ENCODE results near the gene C13orf46. TPM values are rescaled to one million over a fixed set of nuclear protein-coding genes. Genes with fewer than 3 reads are reported as not detected.

C13orf46 gene
- total RNA-seq, 4 donors from 2014 or later = 0.31 to 6.6 (median 5.9) TPM; not detected in 1

GRCh38 chr13:113929628-113930615 lies 44.0 kb downstream of the C13orf46 start:
- H3K27me3 ChIP-seq = no peaks in the 10 kb centered on the region
- TF ChIP-seq, protein P1, sequence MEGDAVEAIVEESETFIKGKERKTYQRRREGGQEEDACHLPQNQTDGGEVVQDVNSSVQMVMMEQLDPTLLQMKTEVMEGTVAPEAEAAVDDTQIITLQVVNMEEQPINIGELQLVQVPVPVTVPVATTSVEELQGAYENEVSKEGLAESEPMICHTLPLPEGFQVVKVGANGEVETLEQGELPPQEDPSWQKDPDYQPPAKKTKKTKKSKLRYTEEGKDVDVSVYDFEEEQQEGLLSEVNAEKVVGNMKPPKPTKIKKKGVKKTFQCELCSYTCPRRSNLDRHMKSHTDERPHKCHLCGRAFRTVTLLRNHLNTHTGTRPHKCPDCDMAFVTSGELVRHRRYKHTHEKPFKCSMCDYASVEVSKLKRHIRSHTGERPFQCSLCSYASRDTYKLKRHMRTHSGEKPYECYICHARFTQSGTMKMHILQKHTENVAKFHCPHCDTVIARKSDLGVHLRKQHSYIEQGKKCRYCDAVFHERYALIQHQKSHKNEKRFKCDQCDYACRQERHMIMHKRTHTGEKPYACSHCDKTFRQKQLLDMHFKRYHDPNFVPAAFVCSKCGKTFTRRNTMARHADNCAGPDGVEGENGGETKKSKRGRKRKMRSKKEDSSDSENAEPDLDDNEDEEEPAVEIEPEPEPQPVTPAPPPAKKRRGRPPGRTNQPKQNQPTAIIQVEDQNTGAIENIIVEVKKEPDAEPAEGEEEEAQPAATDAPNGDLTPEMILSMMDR (IDR thresholded peaks at IDR 0.05) = no peak
- TF ChIP-seq POLR2AphosphoS5 (IDR thresholded peaks at IDR 0.05) = no peak
- no peak for TF ChIP-seq POLR2A (IDR thresholded peaks at IDR 0.05)
- no peak for TF ChIP-seq EP300 (IDR thresholded peaks at IDR 0.05)
- no peak for ATAC-seq
- H3K36me3 ChIP-seq = no peaks in the 10 kb centered on the region
- H3K9me3 ChIP-seq = no peaks in the 10 kb centered on the region
- peaks cover 0 to 46% (median 20%) of the 10 kb centered on the region in 3 donors for H3K4me1 ChIP-seq
- H3K27ac ChIP-seq = peak overlapping the region in 3 of 4 donors; percentile 76 to 80 (median 78)
- H3K4me3 ChIP-seq = no peak overlapping the region
- WGBS, 2 donors (ENCODE audit: low coverage in 1 of 2) = 40 to 41% methylated on average over 5 to 9 of the region's 38 CpGs

DNA sequence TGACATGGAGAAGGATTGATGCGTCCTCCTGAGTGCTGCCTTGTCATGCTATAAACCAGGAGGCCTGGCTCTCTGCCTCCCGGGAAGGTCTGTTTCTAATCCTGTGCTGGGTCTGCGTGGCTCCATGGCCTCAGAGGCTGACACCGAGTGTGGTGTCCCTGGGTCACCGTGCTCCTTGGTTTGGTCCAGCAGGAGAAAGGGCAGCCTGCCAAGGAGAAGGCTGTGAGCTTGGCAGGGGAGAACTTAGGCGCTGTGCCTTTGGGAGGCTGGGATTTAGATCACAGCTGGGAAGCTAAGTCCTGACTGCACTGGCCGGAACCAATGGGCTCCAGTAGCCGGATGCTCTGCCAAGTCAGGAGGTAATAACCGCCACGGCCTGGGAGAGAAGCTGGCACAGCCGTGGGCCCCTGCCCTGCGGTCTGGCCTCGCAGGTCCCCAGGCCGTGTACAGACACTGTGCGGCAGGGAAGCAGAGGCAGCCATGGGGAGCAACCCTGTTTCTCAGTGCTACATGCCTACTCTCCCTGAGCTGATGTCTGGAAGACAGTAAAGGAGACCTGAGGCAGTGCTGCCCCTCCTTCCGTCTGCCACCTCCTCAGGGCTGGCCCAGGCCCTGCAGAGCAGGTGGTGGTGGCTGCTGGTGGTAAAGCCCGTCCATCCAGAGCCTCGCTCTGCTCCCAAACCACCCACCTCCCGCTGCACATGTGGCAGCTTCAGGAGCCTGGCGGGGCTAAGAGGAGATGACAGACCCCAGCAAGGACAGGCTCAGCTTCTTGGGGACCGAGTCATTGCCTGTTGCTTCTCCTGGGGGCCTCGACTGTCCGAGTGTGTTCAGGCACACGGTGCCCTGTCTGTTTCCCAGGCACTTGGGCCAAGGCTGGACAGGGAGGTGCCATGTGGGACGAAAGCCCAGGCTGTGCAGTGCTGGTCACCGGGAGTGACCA lies 44.9 kb downstream of the C13orf46 start:
- peak; percentile 84 for ATAC-seq
- WGBS, 2 donors (ENCODE audit: low coverage in 1 of 2) = 60% methylated on average over 2 of the region's 26 CpGs; no CpG with 5 or more reads in 1 of the 2 donors
- Histone ChIP-seq H3K4me3 (no peak overlapping the region), H3K27me3 (no peaks in the 10 kb centered on the region), H3K9me3 (no peaks in the 10 kb centered on the region), H3K27ac (peak overlapping the region in 3 of 4 donors; percentile 76 to 80 (median 78)), H3K4me1 (peaks cover 0 to 41% (median 20%) of the 10 kb centered on the region in 3 donors), H3K36me3 (no peaks in the 10 kb centered on the region)
- TF ChIP-seq POLR2AphosphoS5 (IDR thresholded peaks at IDR 0.05) = peak; percentile 73
- TF ChIP-seq POLR2A (IDR thresholded peaks at IDR 0.05) = no peak

DNA sequence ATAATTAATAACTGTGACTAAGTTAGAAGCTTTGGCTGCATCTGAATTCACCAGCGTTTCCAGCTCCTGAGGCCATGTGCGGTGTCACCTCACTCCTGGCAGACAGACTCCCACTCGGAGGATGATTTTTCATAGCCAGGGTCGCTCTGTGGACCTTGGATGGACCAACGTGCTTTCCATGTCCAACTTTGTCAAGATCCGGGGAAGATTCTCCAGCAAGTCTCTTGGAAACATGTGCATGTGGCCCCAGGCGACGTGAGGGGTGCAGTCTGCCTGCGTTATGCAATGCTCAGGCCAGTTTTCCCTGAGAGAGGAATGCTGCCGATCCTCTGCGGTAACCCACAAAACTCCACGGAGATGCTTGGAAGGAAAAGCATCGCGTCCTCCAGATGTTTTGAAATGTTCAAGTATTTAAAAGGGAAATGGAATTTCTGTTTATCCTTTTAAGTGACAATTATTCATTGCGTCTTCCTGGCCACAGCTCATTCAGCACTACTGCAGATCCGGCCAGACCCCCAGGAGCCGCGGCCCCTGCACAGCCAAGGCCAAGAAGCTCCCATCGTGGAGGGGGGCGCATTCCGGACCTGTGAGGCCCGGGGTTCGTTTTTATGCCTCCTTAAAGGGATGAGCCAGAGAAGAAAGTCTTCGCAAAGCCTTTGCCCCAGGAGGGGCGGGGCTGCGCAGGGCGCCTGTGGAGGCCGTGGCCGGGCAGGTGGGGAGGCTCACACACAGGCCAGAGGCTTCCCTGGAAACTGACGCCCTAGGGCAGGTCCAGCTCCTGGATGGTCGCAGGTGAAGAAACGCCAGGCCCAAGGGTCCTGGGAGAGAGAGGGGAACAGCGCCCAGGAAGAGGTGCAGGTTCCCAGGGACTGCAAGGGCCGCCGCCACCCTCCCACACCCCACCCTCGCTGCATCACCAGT lies 46.0 kb downstream of the C13orf46 start:
- ATAC-seq = peak; percentile 55
- no peaks in the 10 kb centered on the region for H3K9me3 ChIP-seq

DNA sequence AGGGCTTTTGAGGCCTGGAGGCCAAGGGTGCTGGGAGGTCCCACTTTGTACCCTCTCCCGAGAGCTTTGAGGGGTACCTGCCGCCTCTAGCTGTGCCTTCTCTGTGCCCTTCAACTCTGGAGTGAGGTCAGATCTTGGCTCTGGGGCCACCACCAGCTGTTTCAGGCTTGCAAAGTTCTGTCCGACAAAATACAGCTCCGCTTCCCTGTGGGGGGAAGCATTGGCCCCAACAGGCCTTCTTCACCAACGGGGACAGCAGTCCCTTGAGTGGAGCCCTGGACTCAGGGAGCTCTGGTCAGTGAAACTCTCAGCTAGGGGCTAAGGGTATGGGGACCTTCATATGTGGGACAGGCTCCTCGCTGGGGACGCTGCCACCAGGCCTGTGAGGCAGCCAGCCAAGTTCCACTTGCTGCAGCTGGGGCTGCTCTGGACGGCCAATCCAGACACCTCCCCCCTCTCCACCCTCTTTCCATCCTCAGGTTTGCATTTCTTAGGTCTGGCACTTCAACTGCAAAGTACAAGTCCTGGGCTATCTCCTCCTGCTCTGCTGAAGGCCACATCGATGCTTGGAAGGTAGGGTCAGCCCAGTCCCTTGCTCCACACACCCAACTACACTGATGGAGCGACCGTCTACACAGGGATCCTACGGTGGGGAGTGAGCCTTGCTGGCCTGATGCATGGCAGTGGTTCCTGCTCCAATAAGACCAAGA lies 46.8 kb downstream of the C13orf46 start:
- no peak overlapping the region for H3K4me3 ChIP-seq
- no peaks in the 10 kb centered on the region for H3K36me3 ChIP-seq
- WGBS, 2 donors (ENCODE audit: low coverage in 1 of 2) = 82% methylated on average over 3 of the region's 12 CpGs; no CpG with 5 or more reads in 1 of the 2 donors
- H3K27me3 ChIP-seq = no peaks in the 10 kb centered on the region
- no peak for ATAC-seq
- peak overlapping the region in 2 of 4 donors; percentile 78 to 80 for H3K27ac ChIP-seq
- peaks cover 0 to 41% (median 20%) of the 10 kb centered on the region in 3 donors for H3K4me1 ChIP-seq
- no peaks in the 10 kb centered on the region for H3K9me3 ChIP-seq
- TF ChIP-seq, protein P1 (IDR thresholded peaks at IDR 0.05) = no peak
- TF ChIP-seq POLR2A (IDR thresholded peaks at IDR 0.05) (no peak), EP300 (IDR thresholded peaks at IDR 0.05) (no peak), POLR2AphosphoS5 (IDR thresholded peaks at IDR 0.05) (no peak)

More for the DNA sequence above, 46.0 kb downstream of the C13orf46 start:
- 18 to 32% methylated on average over 8 to 11 of the region's 36 CpGs for WGBS, 2 donors (ENCODE audit: low coverage in 1 of 2)
- H3K27me3 ChIP-seq = no peaks in the 10 kb centered on the region
- H3K4me1 ChIP-seq = peaks cover 0 to 41% (median 20%) of the 10 kb centered on the region in 3 donors
- no peaks in the 10 kb centered on the region for H3K36me3 ChIP-seq
- peak overlapping the region in 3 of 4 donors; percentile 76 to 80 (median 78) for H3K27ac ChIP-seq
- TF ChIP-seq EP300 (IDR thresholded peaks at IDR 0.05) = no peak
- TF ChIP-seq POLR2AphosphoS5 (IDR thresholded peaks at IDR 0.05) = peak; percentile 42
- H3K4me3 ChIP-seq = no peak overlapping the region

All from gastroesophageal sphincter (tissue), 4 donors.